H1 (cell line): ENCODE results near the gene PAXX. TPM values are rescaled to one million over a fixed set of nuclear protein-coding genes. Genes with fewer than 3 reads are reported as not detected.

Experiments used
- CTCF ChIA-PET: fragments of 300-600 bp; sonication (Branson Sonifier 250); formaldehyde crosslinking; loops from one replicate; lab custom pipeline; 2021; ENCODE audit not compliant: partially characterized antibody; lab: Charles Lee
- POLR2A ChIA-PET: fragments of 300-600 bp; sonication (Branson Sonifier 250); formaldehyde crosslinking; loops from one replicate; lab custom pipeline; 2021; ENCODE audit warnings: inconsistent platforms; ENCODE audit not compliant: partially characterized antibody; lab: Charles Lee
- DNase-seq, 2 experiments: peaks; one replicate each; pipeline versions ENCODE4 v3.0.0 to v3.0.0-alpha.2; 2010 to 2022; ENCODE audit warnings: low spot score in 2 of 2, low read depth in 1 of 2, mixed read lengths in 1 of 2
- FAIRE-seq: peaks from 2 replicates; lab custom pipeline; 2011; peaks lifted over from hg19 to GRCh38; lab: Jason Lieb, UNC
- H2AFZ ChIP-seq: 2 replicates; pipeline ENCODE4 v1.8.1; 2012; ENCODE audit warnings: low read length, inconsistent platforms
- H2AK5ac ChIP-seq: 2 replicates; pipeline ENCODE4 v1.6.1; 2013; ENCODE audit warnings: low read depth, low read length
- H2BK120ac ChIP-seq: replicated peaks from 2 replicates; pipeline ENCODE3; 2013; ENCODE audit warnings: low read depth, low read length, inconsistent platforms
- H2BK12ac ChIP-seq: 2 replicates; pipeline ENCODE4 v1.6.1; 2013; ENCODE audit warnings: low read depth, low read length
- H2BK15ac ChIP-seq: 2 replicates; pipeline ENCODE4 v1.6.1; 2013; ENCODE audit warnings: low read length
- H2BK20ac ChIP-seq: 2 replicates; pipeline ENCODE4 v1.6.1; 2013; ENCODE audit warnings: low read length
- H2BK5ac ChIP-seq: 2 replicates; pipeline ENCODE4 v1.6.1; 2013; ENCODE audit warnings: low read depth, low read length
- H3K14ac ChIP-seq: 2 replicates; pipeline ENCODE4 v1.6.1; 2013; ENCODE audit warnings: inconsistent platforms; ENCODE audit not compliant: insufficient read length
- H3K18ac ChIP-seq: 2 replicates; pipeline ENCODE4 v1.6.1; 2013; ENCODE audit warnings: low read length; ENCODE audit errors: extremely low read depth
- H3K23ac ChIP-seq: 2 replicates; pipeline ENCODE4 v1.6.1; 2013; ENCODE audit warnings: inconsistent platforms; ENCODE audit not compliant: insufficient read length
- H3K23me2 ChIP-seq: 2 replicates; pipeline ENCODE4 v1.6.1; 2013; ENCODE audit warnings: low read depth, low read length
- H3K27ac ChIP-seq: 2 replicates; pipeline ENCODE4 v1.6.1; 2011; ENCODE audit warnings: low read depth, low read length, inconsistent platforms
- H3K27me3 ChIP-seq, 4 experiments: replicated peaks in 1 of 4; 1 replicate in 1 of 4; 2 replicates in 3 of 4; pipeline versions ENCODE4 v1.6.1 to v1.8.1; 2011 to 2013; ENCODE audit warnings: low read length in 3 of 4, mild to moderate bottlenecking in 3 of 4, inconsistent platforms in 2 of 4, mixed read lengths in 2 of 4, moderate library complexity in 1 of 4; ENCODE audit not compliant: control insufficient read depth in 3 of 4, insufficient read depth in 3 of 4; ENCODE audit errors: extremely low read depth in 1 of 4
- H3K36me3 ChIP-seq, 4 experiments: 2 replicates each; pipeline versions ENCODE4 v1.6.1 to v1.8.1; 2011 to 2013; ENCODE audit warnings: mild to moderate bottlenecking in 4 of 4, low read length in 3 of 4, moderate library complexity in 2 of 4, control low read depth in 1 of 4, inconsistent platforms in 1 of 4; ENCODE audit not compliant: insufficient read depth in 4 of 4, control insufficient read depth in 2 of 4
- H3K4ac ChIP-seq: replicated peaks from 2 replicates; pipeline ENCODE3; 2013; ENCODE audit warnings: low read length, low read depth, mixed read lengths, inconsistent platforms; ENCODE audit not compliant: insufficient read length
- H3K4me1 ChIP-seq, 4 experiments: replicated peaks in 1 of 4; 1 replicate in 1 of 4; 2 replicates in 3 of 4; pipeline versions ENCODE4 v1.6.1 to v1.8.1; 2011 to 2013; ENCODE audit warnings: low read length in 3 of 4, inconsistent platforms in 2 of 4, mixed read lengths in 1 of 4; ENCODE audit not compliant: insufficient read depth in 4 of 4, control insufficient read depth in 3 of 4
- H3K4me2 ChIP-seq, 2 experiments: 2 replicates each; pipeline versions ENCODE4 v1.6.1 to v1.8.1; 2011 to 2013; ENCODE audit warnings: low read depth in 2 of 2, low read length in 2 of 2, control low read depth in 1 of 2, inconsistent platforms in 1 of 2, mild to moderate bottlenecking in 1 of 2; ENCODE audit not compliant: insufficient read depth in 1 of 2
- H3K4me3 ChIP-seq, 4 experiments: fragments of 200-600, 300-600 bp in 1 of 4; sonication (generic), shearing (Covaris generic), sonication (Bioruptor Twin) in 1 of 4; 2 replicates each; pipeline versions ENCODE4 v1.5.1 to v1.8.1; 2011 to 2016; ENCODE audit warnings: low read length in 4 of 4, low read depth in 3 of 4, control low read depth in 2 of 4, inconsistent platforms in 2 of 4, mild to moderate bottlenecking in 2 of 4, mixed read lengths in 1 of 4, moderate library complexity in 1 of 4; ENCODE audit not compliant: insufficient read depth in 2 of 4; ENCODE audit errors: extremely low read depth in 1 of 4
- H3K56ac ChIP-seq: replicated peaks from 2 replicates; pipeline ENCODE3; 2013; ENCODE audit warnings: low read depth, mild to moderate bottlenecking, mixed read lengths, low read length, inconsistent platforms; ENCODE audit not compliant: insufficient read length
- H3K79me1 ChIP-seq: 2 replicates; pipeline ENCODE4 v1.6.1; 2013; ENCODE audit warnings: low read depth, low read length, control low read depth
- H3K79me2 ChIP-seq, 2 experiments: 2 replicates each; pipeline versions ENCODE4 v1.6.1 to v1.8.1; 2012 to 2013; ENCODE audit warnings: low read length in 2 of 2, mild to moderate bottlenecking in 2 of 2, inconsistent platforms in 1 of 2; ENCODE audit not compliant: insufficient read depth in 2 of 2, control insufficient read depth in 1 of 2
- H3K9ac ChIP-seq, 4 experiments: replicated peaks in 1 of 4; 1 replicate in 1 of 4; 2 replicates in 3 of 4; pipeline versions ENCODE4 v1.6.1 to v1.8.1; 2011 to 2013; ENCODE audit warnings: low read depth in 3 of 4, low read length in 3 of 4, control low read depth in 2 of 4, mild to moderate bottlenecking in 2 of 4, moderate library complexity in 2 of 4, inconsistent platforms in 1 of 4; ENCODE audit errors: extremely low read depth in 1 of 4
- H3K9me3 ChIP-seq, 2 experiments: 2 replicates each; pipeline versions ENCODE4 v1.6.1 to v1.8.1; 2012 to 2013; ENCODE audit warnings: mild to moderate bottlenecking in 2 of 2, moderate library complexity in 2 of 2, control low read depth in 1 of 2, inconsistent platforms in 1 of 2, low read depth in 1 of 2, low read length in 1 of 2, mixed read lengths in 1 of 2; ENCODE audit not compliant: insufficient read depth in 2 of 2
- H4K20me1 ChIP-seq, 2 experiments: replicated peaks in 1 of 2; 2 replicates each; pipeline versions ENCODE3 to v1.8.1; 2011 to 2013; ENCODE audit warnings: inconsistent platforms in 2 of 2, low read length in 2 of 2, mild to moderate bottlenecking in 1 of 2; ENCODE audit not compliant: insufficient read depth in 2 of 2, control insufficient read depth in 1 of 2
- H4K5ac ChIP-seq: 2 replicates; pipeline ENCODE4 v1.6.1; 2013; ENCODE audit warnings: low read length, low read depth, mixed read lengths, inconsistent platforms; ENCODE audit not compliant: insufficient read length
- H4K8ac ChIP-seq: 2 replicates; pipeline ENCODE4 v1.8.0; 2013; ENCODE audit warnings: mild to moderate bottlenecking, moderate library complexity, low read length, inconsistent platforms; ENCODE audit not compliant: insufficient read depth; ENCODE audit errors: extremely low read depth
- H4K91ac ChIP-seq: replicated peaks from 2 replicates; pipeline ENCODE3; 2013; ENCODE audit warnings: low read length, mixed read lengths, inconsistent platforms; ENCODE audit not compliant: insufficient read length
- CBX8 ChIP-seq: fragments of 300-800, 300-1000 bp; sonication (generic); IDR thresholded peaks from 2 replicates; pipeline ENCODE4 v1.7.1; 2016; ENCODE audit warnings: low read depth, low read length, borderline replicate concordance
- FOSL1 ChIP-seq: IDR thresholded peaks from 2 replicates; pipeline ENCODE4 v1.6.1; 2011; ENCODE audit warnings: mild to moderate bottlenecking, low read depth, low read length, moderate library complexity; ENCODE audit not compliant: insufficient read depth
- JUN ChIP-seq: IDR thresholded peaks from 2 replicates; pipeline ENCODE4 v1.6.1; 2011; ENCODE audit warnings: low read depth, mild to moderate bottlenecking, improper control_type of control experiment, low read length
- MAFK ChIP-seq: IDR thresholded peaks from 2 replicates; pipeline ENCODE4 v1.6.1; 2012; ENCODE audit warnings: low read depth, mild to moderate bottlenecking, improper control_type of control experiment, low read length
- POLR2AphosphoS5 ChIP-seq: IDR thresholded peaks from 2 replicates; pipeline ENCODE4 v1.6.1; 2011; ENCODE audit warnings: low read depth, low read length
- SAP30 ChIP-seq: fragments of 300-600 bp; sonication (generic); IDR thresholded peaks from 2 replicates; pipeline ENCODE4 v1.7.1; 2012; ENCODE audit warnings: low read length, moderate library complexity, mild to moderate bottlenecking, inconsistent platforms; ENCODE audit not compliant: insufficient read depth, insufficient replicate concordance
- SP1 ChIP-seq: IDR thresholded peaks from 2 replicates; pipeline ENCODE4 v1.6.1; 2011; ENCODE audit warnings: low read depth, low read length
- SRF ChIP-seq: IDR thresholded peaks from 2 replicates; pipeline ENCODE4 v1.6.1; 2011; ENCODE audit warnings: mild to moderate bottlenecking, low read depth, low read length, moderate library complexity
- SUZ12 ChIP-seq: fragments of 200-600 bp; sonication (generic); IDR thresholded peaks from 2 replicates; pipeline ENCODE4 v1.6.1; 2012; ENCODE audit warnings: mild to moderate bottlenecking, inconsistent platforms, low read length, moderate library complexity, mixed read lengths
- TBP ChIP-seq: IDR thresholded peaks from 2 replicates; pipeline ENCODE4 v1.6.1; 2011; ENCODE audit warnings: low read depth, low read length, improper control_type of control experiment
- WGBS, 2 experiments: shearing (Covaris generic) in 1 of 2; methylation state at CpG; one replicate each; pipeline versions ENCODE4 v1.1.6 to v1.1.7; 2013 to 2015; ENCODE audit warnings: low lambda C conversion rate in 2 of 2, mixed read lengths in 2 of 2, inconsistent platforms in 1 of 2, low coverage in 1 of 2, missing lambda C conversion rate in 1 of 2; ENCODE audit not compliant: insufficient replicate concordance in 2 of 2, insufficient coverage in 1 of 2, insufficient read length in 1 of 2; ENCODE audit errors: extremely low coverage in 1 of 2, missing lambda C conversion rate in 1 of 2; 5-methylcytosine and 5-hydroxymethylcytosine counted together
- polyA plus RNA-seq, 7 experiments: library from polyadenylated mRNA; depleted of rRNA in 3 of 7; stranded (reverse) in 5 of 7; unstranded in 2 of 7; fragments of >200 nt in 5 of 7; fragments of 200-250 nt in 2 of 7; gene quantifications; 1 replicate in 5 of 7; 2 replicates in 1 of 7; 4 replicates in 1 of 7; pipeline versions ENCODE4 v1.2.1 to v1.2.3, GENCODE V29; 2011 to 2013; ENCODE audit warnings: missing spikeins in 2 of 7, mixed read lengths in 2 of 7
- total RNA-seq: library from RNA; stranded (reverse); fragmentation: NEBNext Ultra II Directional; extraction: Animal tissue kit (Norgen Biotek cat#: 25700); gene quantifications from 2 replicates; pipeline ENCODE4 v1.2.1, GENCODE V29; 2021

The PAXX gene
- total and polyA plus RNA-seq, 2 of the 8 experiments (the other 6 are each of a cell fraction or from before 2014, with no cell fraction given), result 43.4 to 45.9 TPM

- CTCF ChIA-PET, result interaction anchor here (0.6 to 3.5 kb wide), 10 partner anchors 18 to 215 kb away, joined by 3 to 21 read pairs (median 6); partner anchors contain the start of gene DPP7
- peaks cover 0 to under 1% (median 0%) of the 10 kb centered on the region in 4 experiments; a peak in 2 of 7 replicates for H3K4me1 ChIP-seq
- H3K27me3 ChIP-seq, result no peaks in the 10 kb centered on the region; a peak in 1 of 7 replicates
- H2BK5ac ChIP-seq, result no peak overlapping the region
- no peak overlapping the region for H4K5ac ChIP-seq
- no peak overlapping the region for H3K27ac ChIP-seq
- H3K4me3 ChIP-seq, result no peak overlapping the region
- no peak overlapping the region for H3K56ac ChIP-seq
- no peak overlapping the region for H3K18ac ChIP-seq
- POLR2A ChIA-PET, result no interaction called here
- DNase-seq (no peak), FAIRE-seq (no peak)
- no peaks in the 10 kb centered on the region for H3K36me3 ChIP-seq
- H4K91ac ChIP-seq, result no peak overlapping the region
- no peaks in the 10 kb centered on the region for H3K79me2 ChIP-seq
- no peak overlapping the region for H2AFZ ChIP-seq
- H3K4me2 ChIP-seq, result no peak overlapping the region
- no peaks in the 10 kb centered on the region for H4K20me1 ChIP-seq
- WGBS, 2 experiments, result 91% methylated on average over 10 of the region's 10 CpGs; no CpG with 5 or more reads in 1 of the 2 experiments
- no peak overlapping the region for H3K9ac ChIP-seq
- no peak overlapping the region for H3K4ac ChIP-seq
- peaks cover 0 to 10% of the 10 kb centered on the region in 2 experiments; a peak in 1 of 4 replicates for H3K9me3 ChIP-seq
- no peaks in the 10 kb centered on the region for H3K23me2 ChIP-seq
- no peak overlapping the region for H4K8ac ChIP-seq
- H2BK120ac ChIP-seq, result no peak overlapping the region
- TF ChIP-seq SUZ12 (no peak), TBP (no peak), POLR2AphosphoS5 (no peak), SP1 (no peak), MAFK (no peak), SRF (no peak), JUN (no peak), FOSL1 (no peak), CBX8 (no peak), SAP30 (no peak)
- no peak overlapping the region for H2BK12ac ChIP-seq
- H3K14ac ChIP-seq, result no peak overlapping the region
- no peaks in the 10 kb centered on the region for H3K79me1 ChIP-seq
- H2AK5ac ChIP-seq, result no peak overlapping the region
- H3K23ac ChIP-seq, result no peak overlapping the region
- no peak overlapping the region for H2BK15ac ChIP-seq
- H2BK20ac ChIP-seq, result no peak overlapping the region
Measured at GRCh38 chr9:137002646-137003041, 10.4 kb downstream of the PAXX start.
